ELR (cell line): Measurements from ENCODE around the gene U2AF1L4.
A peak's percentile ranks its signal among the peaks of the same experiment; 100 is the strongest.

Source experiments
- DNase-seq: peaks from one replicate; pipeline ENCODE4 v3.0.0-alpha.2; 2015; ENCODE audit warnings: low read depth

Gene U2AF1L4

DNA sequence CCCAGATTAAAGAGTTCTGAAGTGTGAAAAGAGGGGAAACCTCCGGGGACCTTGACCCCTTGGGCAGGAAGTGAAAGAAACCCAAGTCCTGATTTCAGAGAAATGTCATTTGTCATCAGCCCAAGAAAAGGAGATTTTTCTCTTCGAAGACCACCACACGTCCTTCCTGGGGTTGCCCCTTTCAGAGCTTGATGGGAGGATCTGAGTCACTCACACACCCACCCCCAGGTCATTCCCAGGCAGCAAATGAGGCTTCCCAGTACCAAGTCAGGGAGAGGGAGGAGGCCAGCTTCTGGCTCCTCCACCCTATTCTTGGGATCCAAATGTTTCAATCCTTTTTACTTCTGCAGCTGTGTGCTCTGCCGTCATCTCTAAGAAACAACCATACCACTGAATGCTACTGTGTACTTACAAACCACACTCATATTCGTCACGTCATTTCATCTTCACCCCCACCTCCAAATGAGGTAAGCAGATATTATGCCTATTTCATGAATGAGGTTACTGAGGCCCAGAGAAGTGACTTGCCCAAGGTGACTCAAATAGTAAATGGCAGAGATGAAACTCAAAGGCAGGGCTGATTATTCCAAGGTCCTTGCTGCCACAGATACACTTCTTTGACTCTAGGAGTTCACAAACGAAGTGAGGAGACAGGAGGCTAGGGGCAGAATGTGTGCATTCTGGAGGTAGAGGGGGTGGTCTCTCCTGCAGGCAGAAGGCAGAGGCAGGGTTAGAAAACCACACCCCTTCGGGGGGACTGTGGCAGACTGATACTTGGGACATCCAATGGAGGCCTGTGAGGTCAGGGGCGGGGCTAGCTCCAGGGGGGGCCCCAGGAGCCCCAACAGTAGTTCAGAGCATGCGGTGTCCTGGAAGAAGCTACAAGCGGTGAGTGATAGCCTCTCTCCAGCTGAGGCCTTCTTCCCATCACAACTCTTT, 32.4 kb downstream of the U2AF1L4 start:
- DNase-seq, result no peak

DNA sequence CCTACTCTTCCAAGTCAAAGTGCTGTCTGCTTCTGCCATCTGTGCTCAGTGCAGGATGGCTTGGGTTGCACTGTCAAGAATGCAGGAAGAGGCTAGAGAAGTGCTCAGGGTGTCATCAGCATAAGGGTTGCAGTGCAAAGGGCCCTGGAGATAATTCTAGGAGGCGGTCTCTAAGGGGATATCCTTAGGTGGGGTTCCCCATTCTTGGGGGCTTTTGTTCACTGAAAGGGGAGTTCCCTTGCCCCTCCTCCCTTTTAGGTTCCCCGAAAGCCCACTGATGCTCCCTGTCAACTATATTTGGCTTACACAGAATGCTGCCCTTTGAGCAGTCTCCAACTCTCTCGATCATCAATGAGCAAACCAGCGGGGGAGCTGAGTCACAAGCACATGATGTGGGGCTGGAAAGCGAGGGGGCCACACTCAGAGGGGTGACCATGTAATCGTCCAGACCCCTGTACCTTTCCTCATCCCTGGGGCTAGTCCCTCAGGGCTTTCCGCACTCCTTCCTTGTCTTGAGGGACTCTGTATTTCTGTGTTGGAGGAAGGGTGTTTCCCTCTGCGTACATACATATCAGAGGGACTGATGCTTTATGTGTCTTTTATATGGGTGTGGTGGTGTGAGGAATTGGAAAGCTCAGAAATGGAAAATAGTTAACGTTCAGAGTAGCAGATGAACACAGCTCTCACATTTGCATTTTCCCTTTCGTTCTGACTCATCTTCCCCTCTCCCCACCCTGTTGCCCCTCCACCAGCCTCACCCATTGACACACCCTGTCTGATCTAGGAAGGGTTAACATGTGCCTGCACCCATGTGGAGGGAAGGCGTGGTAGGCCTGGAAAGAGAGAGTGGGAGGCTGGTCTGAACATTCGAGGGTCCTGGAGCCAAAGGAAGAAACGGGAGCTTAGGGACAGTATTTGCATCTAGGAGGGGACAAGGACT, 34.2 kb downstream of the U2AF1L4 start:
- DNase-seq, result peak; percentile 46

DNA sequence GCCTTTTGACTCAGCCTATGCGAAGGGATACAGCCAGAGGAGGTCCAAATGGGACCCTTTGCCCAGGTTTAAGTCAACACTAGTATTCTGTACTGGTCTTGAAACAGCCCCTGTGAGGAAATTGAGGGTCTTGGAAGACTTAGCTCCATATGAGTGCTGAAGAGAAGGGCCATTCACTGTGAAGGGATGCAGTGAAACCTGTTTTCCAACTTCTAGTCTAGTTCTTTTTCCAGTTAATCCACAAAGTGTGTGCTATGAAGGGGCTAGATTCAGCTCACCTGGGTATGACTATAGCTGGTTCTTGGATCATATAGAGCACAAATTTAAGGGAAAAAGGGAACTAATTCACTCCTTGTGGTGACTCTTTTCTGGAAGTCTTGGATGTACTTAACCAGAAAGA, 36.8 kb downstream of the U2AF1L4 start:
- DNase-seq, result no peak

DNA sequence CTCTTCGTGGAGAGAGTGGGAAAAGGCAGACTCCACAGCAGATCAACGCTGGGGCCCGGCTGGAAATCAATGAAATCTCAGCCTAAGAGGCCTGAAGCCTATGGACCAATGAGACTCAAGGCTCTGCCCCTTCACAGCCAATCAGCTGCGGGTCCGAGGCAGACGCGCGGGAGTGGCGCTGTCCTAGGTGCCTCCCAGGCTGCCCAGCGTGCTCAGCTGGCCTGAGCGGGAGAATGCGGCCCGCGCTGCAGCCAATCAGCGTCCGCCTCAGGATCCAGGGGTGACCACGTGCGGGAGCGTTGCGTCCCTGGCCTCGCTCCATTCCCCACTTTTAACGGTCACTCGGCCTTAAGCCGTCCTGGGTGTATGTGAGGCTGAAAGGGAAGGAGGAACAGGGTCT, 41.0 kb downstream of the U2AF1L4 start, which contains the start of gene ZBTB32:
TSS of gene ZBTB32 (plus strand) at position 341 of the 400 bp plus-strand sequence. CDS start 10,069 bp downstream, outside the sequence.
- peak; percentile 39 for DNase-seq

DNA sequence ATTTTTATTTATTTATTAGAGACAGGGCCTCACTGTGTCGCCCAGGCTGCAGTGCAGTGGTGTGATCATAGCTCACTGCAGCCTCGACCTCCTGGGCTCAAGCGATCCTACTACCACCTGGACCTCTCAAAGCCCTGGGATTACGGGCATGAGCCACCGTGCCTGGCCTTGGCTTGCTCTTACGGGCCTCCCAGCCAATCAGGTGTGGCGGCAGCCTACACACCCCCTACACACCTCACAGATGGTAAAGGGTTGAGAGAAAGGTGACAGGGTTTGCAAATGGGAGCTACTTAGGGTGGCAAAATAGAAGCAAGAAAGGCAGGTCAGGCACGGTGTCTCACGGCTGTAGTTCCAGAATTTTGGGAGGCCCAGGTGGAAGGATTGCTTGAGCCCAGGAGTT, 41.9 kb downstream of the U2AF1L4 start:
- no peak for DNase-seq

DNA sequence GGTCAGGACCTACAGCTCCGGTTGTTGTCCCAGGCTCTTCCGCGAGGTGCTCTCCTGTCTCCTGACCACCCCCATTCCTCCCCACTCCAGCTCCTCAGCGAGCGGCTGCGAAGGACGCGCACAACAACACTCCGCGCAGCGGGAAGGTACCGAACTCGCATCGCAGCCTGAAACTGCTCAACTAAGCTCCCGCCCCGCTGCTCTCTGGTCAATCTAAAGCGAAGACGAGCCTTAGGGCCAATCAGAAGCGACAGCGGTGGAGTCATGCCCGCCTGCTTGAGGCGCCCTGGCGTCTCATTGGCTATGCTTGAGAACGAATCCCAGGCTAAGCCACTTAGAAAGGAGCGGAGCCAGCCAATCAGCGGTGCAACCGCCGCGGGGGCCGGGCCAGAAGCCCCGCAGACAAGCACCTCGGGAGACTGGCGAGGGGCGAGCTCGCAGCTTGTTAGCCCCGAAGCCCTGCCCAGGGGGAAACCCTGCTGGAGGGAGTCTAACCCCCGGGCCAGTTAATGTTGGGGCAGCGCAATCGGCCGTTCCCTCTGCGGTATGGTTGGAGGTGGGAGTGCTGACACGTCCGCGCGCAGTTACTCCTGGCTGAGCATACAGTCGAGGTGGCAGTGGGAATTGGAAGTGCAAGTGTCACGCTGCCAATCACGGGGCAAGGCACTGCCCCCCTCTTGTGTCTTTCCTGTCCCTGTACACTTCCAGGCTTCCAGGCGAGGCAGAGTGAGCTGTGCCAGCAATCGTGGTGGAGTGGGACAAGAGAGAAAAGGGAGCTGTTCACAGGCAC, 42.8 kb downstream of the U2AF1L4 start:
- DNase-seq, result peak; percentile 98

DNA sequence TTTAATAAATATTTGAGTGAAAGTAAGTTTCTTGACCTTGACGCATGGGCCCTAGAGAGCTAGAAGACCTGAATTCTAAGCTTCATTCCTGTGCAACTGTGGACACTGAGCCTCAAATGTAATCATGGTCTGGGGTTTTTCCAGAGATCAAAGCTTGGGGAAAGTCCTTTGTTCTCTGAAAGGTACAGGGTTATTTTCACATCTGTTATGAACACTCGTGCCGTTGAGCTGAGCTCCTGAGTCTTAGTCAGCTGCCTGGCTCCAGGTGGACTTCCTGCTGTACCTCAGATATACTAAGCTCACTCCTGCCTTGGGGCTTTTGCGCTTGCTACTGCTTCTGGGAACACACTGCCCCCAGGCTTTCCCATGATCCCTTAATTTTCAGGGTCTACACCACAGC, 48.4 kb downstream of the U2AF1L4 start:
- no peak for DNase-seq

DNA sequence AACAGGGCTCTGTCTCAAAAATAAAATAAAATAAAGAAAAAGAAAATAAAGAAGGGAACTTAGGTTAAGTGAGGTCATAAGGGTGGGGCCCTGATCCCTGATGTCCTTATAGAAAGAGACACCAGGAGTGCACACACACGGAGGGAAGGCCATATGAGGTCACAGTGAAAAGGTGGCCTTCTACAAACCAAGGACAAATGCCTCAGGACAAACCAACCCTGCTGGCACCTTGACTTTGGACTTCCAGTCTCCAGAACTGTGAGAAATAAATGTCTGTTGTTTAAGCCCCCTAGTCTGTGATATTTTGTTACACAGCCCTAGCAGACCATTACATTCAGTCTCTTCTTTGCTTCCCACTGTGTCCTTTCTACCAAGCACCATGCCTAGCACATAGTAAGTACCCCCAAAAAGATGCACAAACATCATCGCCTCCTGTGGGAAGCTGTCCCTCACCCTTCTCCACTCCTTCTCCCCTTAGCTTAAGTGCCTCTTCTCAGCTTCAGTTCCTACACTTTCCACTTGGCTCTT, 49.3 kb downstream of the U2AF1L4 start:
- no peak for DNase-seq

DNA sequence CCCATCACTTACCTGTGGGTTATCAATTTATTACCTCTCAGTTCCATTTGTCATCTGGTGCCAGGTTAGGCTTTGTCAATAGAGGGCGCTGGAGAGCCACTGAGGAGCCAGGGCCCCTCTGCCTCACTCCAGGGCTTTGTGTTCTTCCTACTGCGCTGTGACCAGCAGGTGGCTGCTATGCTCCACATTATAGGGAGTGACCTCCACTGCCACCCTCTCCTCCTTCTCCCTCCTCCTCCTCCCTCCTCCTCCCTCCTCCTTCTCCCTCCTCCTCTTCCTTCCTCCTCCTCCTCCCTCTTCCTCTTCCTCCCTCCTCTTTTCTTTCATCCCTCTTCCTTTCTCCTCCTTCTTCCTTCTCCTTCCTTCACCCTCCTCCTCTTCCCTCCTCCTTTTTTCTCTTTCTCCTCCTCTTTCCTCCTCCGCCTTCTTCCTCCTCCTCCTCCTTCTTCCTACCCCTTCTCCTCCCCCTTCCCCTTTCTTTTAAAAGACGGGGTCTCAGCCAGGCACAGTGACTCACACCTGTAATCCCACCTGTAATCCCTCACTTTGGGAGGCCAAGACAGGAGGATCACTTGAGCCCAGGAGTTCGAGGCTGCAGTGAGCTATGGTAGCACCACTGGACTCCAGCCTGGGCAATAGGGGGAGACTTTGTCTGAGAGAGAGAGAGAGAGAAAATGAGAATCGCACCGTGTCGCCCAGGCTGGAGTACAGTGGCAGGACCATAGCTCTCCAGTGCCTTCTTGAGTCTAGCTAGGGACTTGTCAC, 51.2 kb downstream of the U2AF1L4 start:
- peak; percentile 88 for DNase-seq

DNA sequence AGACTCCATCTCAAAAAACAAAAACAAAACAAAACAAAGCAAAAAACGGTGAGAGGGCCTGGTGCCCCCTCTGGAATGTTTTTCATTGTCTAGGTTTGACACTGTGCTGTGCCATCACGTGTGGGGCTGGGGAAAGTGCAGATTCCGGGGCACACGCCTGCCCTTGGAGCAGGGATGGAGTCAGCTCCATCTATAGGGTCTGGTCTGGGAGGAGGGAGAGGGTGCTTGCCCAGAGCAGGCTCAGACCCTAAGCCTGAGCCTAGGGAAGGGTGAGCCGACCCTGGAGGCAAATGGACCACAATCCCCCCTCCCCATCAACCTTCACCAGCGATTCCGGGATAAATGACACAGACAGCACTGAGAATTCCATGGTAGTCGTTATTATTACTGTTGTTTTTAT, 51.8 kb downstream of the U2AF1L4 start:
- no peak for DNase-seq
